ENCODE measurements around the gene C1orf116. TPM values are rescaled to one million over a fixed set of nuclear protein-coding genes. Genes with fewer than 3 reads are reported as not detected.

C1orf116 gene
- total and polyA plus RNA-seq, 10 of the 15 experiments (the other 5 are each of a cell fraction or from before 2014, with no cell fraction given), result 0.01 to 0.08 TPM; not detected in 8

DNA sequence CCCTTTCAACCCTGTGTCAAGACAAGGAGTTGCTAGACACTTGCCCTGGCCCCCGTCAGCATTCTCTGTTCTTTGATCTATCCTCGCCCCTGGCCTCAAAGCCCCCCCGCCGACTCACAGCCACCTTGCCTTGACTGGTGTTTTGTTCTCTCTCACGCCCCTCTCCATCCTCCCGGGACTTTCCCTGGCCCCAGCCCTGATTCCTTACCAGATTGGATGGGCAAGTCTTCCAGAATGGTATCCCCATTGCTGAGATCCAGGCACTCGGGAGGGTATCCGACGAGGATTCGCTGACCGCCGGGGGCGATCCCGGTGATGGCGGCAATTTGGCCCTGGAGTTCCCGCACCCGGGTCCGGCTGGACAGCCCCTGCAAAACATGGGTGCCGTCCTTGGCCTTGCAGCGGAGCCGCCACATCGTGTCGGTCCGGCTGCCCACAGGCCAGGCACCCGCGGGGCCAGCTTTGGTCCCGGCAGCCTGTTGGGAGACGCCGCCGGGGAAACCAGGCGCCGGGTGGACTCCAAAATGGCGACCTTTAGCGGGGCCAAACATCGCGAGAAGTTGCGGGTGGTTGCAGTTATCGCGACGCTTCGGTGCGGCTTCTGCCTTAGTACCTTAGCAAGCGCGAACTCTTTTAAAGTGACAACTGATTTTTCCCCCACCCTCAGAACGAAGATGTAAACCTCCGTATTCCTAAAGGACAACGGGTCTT lies 18.1 kb upstream of the C1orf116 start:
- Histone ChIP-seq H3K4me2 (ENCODE audit: control insufficient read depth, insufficient read depth) (peak overlapping the region; percentile 99), H3K79me2 (ENCODE audit: control insufficient read depth, insufficient read depth, low read length) (peaks cover 29% of the 10 kb centered on the region), H3K4me3 (peak overlapping the region; percentile 94), H2AFZ (ENCODE audit: control insufficient read depth, low read depth, low read length) (peak overlapping the region; percentile 100), H3K36me3 (ENCODE audit: control insufficient read depth in 2 of 2, insufficient read depth in 2 of 2, low read length in 1 of 2) (peaks cover 0 to 8% of the 10 kb centered on the region in 2 experiments; a peak in 2 of 4 replicates), H3K9ac (ENCODE audit: control insufficient read depth, insufficient read depth, low read length) (peak overlapping the region; percentile 84), H3K27ac (ENCODE audit: control insufficient read depth, insufficient read depth) (peak overlapping the region; percentile 55), H3K4me1 (ENCODE audit: control insufficient read depth, insufficient read depth, low read length) (peaks cover 21% of the 10 kb centered on the region), H3K27me3 (replicated peaks in 1 of 2; ENCODE audit: control insufficient read depth in 2 of 2, insufficient read depth in 2 of 2, low read length in 1 of 2) (no peaks in the 10 kb centered on the region), H3K9me3 (replicated peaks; ENCODE audit: control insufficient read depth, insufficient read depth, low read length) (no peaks in the 10 kb centered on the region; the same call in 2 of the 3 replicates), H4K20me1 (ENCODE audit: control insufficient read depth, insufficient read depth) (no peaks in the 10 kb centered on the region)
- CTCF ChIA-PET, result interaction anchor here (0.7 to 9.2 kb wide), 21 partner anchors 9 to 449 kb away, joined by 3 to 131 read pairs (median 5); partner anchors contain the start of genes C1orf116, C4BPB and CD55
- ATAC-seq (peak; percentile 81), DNase-seq (ENCODE audit: low read depth, low spot score) (peak; percentile 76), FAIRE-seq (peak; percentile 66)
- intact Hi-C loops (cut with micrococcal nuclease; ENCODE audit: unreplicated experiment) (loop anchor here (1.0 to 5.0 kb wide), 3 partner anchors 27 to 448 kb away; no protein-coding TSS in a partner anchor), in situ Hi-C loops (cut with MboI) (no loop called here)
- under 1% methylated on average over 46 of the region's 47 CpGs for WGBS (ENCODE audit: insufficient coverage, insufficient replicate concordance, low lambda C conversion rate, missing lambda C conversion rate)
- SMC1A ChIA-PET (ENCODE audit: uncharacterized antibody, unreplicated experiment), result interaction anchor here (1.1 to 7.1 kb wide), 4 partner anchors 23 to 355 kb away, joined by 3 to 66 read pairs (median 45); no protein-coding TSS in a partner anchor
- POLR2A ChIA-PET, result no interaction called here
- no TSS peak for BruUV-seq (replicated peaks)
- RAD21 ChIA-PET (ENCODE audit: unreplicated experiment), result interaction anchor here (0.6 to 2.2 kb wide), 9 partner anchors 20 to 449 kb away, joined by 3 to 7 read pairs (median 3); partner anchors contain the start of gene CD55
- TF ChIP-seq RBBP5 (conservative IDR thresholded peaks at IDR 0.05) (no peak), CBFB (IDR thresholded peaks at IDR 0.05; ENCODE audit: low read depth) (peak; percentile 69; the same call in 1 of the 2 replicates), ZNF687 (IDR thresholded peaks at IDR 0.05) (no peak), NFYA (IDR thresholded peaks at IDR 0.05; ENCODE audit: borderline replicate concordance, low read depth, low read length) (no peak), TAF1 (IDR thresholded peaks at IDR 0.05; ENCODE audit: borderline replicate concordance, low read depth, low read length) (peak; percentile 67; the same call in 1 of the 2 replicates), ZSCAN29 (IDR thresholded peaks at IDR 0.05) (no peak), SPI1 (IDR thresholded peaks at IDR 0.05; ENCODE audit: borderline replicate concordance, insufficient read depth, low read depth, low read length) (no peak), SIX5 (IDR thresholded peaks at IDR 0.05; ENCODE audit: low read depth, low read length, severe bottlenecking) (no peak), ZBED1 (IDR thresholded peaks at IDR 0.05; ENCODE audit: borderline replicate concordance) (no peak; the same call in 1 of the 2 replicates), POU2F2 (IDR thresholded peaks at IDR 0.05; ENCODE audit: borderline replicate concordance, low read depth, low read length) (0 out of 3 replicates have a peak, but pooled peaks have one; percentile 31), NFIC (IDR thresholded peaks at IDR 0.05; ENCODE audit: low read depth, low read length) (no peak), SP1 (IDR thresholded peaks at IDR 0.05; ENCODE audit: low read depth, low read length) (no peak), MEF2A (IDR thresholded peaks at IDR 0.05; ENCODE audit: insufficient read depth, low read depth, low read length) (no peak), SMAD5 (IDR thresholded peaks at IDR 0.05; ENCODE audit: low read depth) (no peak)
- TF ChIP-seq, protein P1, sequence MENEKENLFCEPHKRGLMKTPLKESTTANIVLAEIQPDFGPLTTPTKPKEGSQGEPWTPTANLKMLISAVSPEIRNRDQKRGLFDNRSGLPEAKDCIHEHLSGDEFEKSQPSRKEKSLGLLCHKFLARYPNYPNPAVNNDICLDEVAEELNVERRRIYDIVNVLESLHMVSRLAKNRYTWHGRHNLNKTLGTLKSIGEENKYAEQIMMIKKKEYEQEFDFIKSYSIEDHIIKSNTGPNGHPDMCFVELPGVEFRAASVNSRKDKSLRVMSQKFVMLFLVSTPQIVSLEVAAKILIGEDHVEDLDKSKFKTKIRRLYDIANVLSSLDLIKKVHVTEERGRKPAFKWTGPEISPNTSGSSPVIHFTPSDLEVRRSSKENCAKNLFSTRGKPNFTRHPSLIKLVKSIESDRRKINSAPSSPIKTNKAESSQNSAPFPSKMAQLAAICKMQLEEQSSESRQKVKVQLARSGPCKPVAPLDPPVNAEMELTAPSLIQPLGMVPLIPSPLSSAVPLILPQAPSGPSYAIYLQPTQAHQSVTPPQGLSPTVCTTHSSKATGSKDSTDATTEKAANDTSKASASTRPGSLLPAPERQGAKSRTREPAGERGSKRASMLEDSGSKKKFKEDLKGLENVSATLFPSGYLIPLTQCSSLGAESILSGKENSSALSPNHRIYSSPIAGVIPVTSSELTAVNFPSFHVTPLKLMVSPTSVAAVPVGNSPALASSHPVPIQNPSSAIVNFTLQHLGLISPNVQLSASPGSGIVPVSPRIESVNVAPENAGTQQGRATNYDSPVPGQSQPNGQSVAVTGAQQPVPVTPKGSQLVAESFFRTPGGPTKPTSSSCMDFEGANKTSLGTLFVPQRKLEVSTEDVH (IDR thresholded peaks at IDR 0.05; ENCODE audit: low read depth, partially characterized antibody), result no peak
